Caco-2 (cell line): Measurements from ENCODE around the gene HIVEP3. TPM values are rescaled to one million over a fixed set of nuclear protein-coding genes. Genes with fewer than 3 reads are reported as not detected.

Experiments used
- BruUV-seq: library from RNA; stranded (reverse); fragments of 400-500 nt; replicated peaks from 2 replicates; lab custom pipeline; 2021; lab: Mats Ljungman, UMichigan
- CTCF ChIA-PET: fragments of 300-600 bp; sonication (Branson Sonifier 250); formaldehyde crosslinking; loops from one replicate; lab custom pipeline; 2022; ENCODE audit warnings: antibody characterized with exemption; lab: Charles Lee
- POLR2A ChIA-PET: fragments of 300-600 bp; sonication (Branson Sonifier 250); formaldehyde crosslinking; loops from one replicate; lab custom pipeline; 2022; ENCODE audit warnings: antibody characterized with exemption; lab: Charles Lee
- DNase-seq, 2 experiments: peaks; one replicate each; pipeline versions ENCODE4 v3.0.0 to v3.0.0-alpha.2; 2020 to 2022
- H3K27me3 ChIP-seq: replicated peaks from 2 replicates; pipeline ENCODE4 v1.6.0; 2011; ENCODE audit warnings: low read length; ENCODE audit not compliant: control insufficient read depth, insufficient read depth
- H3K36me3 ChIP-seq: 2 replicates; pipeline ENCODE4 v1.5.1; 2011; ENCODE audit warnings: low read length; ENCODE audit not compliant: control insufficient read depth, insufficient read depth
- H3K4me1 ChIP-seq: fragments of 250-450 bp; sonication (Bioruptor Pico); 2 replicates; pipeline ENCODE4 v1.5.1; 2020; ENCODE audit warnings: mild to moderate bottlenecking
- H3K4me3 ChIP-seq: 2 replicates; pipeline ENCODE4 v1.5.1; 2011; ENCODE audit warnings: low read depth, mild to moderate bottlenecking, control low read depth, low read length
- H3K9me3 ChIP-seq: fragments of 250-450 bp; sonication (Bioruptor Pico); 2 replicates; pipeline ENCODE4 v1.5.1; 2020; ENCODE audit warnings: mild to moderate bottlenecking, moderate library complexity
- H3K27ac Mint-ChIP-seq: one replicate; pipeline ENCODE4 v1.8.0; 2022; ENCODE audit warnings: mixed read lengths; ENCODE audit not compliant: unreplicated experiment
- H3K27me3 Mint-ChIP-seq: one replicate; pipeline ENCODE4 v1.8.0; 2022; ENCODE audit warnings: mixed read lengths; ENCODE audit not compliant: insufficient read depth, unreplicated experiment
- H3K36me3 Mint-ChIP-seq: one replicate; pipeline ENCODE4 v1.8.0; 2022; ENCODE audit warnings: mild to moderate bottlenecking, mixed read lengths; ENCODE audit not compliant: insufficient read depth, unreplicated experiment
- H3K4me1 Mint-ChIP-seq: one replicate; pipeline ENCODE4 v1.8.0; 2022; ENCODE audit warnings: low read depth, mixed read lengths; ENCODE audit not compliant: unreplicated experiment
- H3K4me3 Mint-ChIP-seq: one replicate; pipeline ENCODE4 v1.8.0; 2022; ENCODE audit warnings: mild to moderate bottlenecking, moderate library complexity, mixed read lengths; ENCODE audit not compliant: unreplicated experiment
- H3K9me3 Mint-ChIP-seq: one replicate; pipeline ENCODE4 v1.8.0; 2022; ENCODE audit warnings: mixed read lengths; ENCODE audit not compliant: unreplicated experiment
- intact Hi-C: fragments of 100-400 bp; cut with micrococcal nuclease; formaldehyde crosslinking; loops from one replicate; pipeline ENCODE4 v1.10.0; 2022; ENCODE audit not compliant: unreplicated experiment
- total RNA-seq: library from RNA; stranded (reverse); gene quantifications from 2 replicates; pipeline ENCODE4 v1.2.3, GENCODE V29; 2022
- TF ChIP-seq, protein P1 (sequence below), 2 experiments: fragments of 200-600 bp in 1 of 2; IDR thresholded peaks; 1 replicate in 1 of 2; 2 replicates in 1 of 2; pipeline versions ENCODE4 v1.5.1 to v1.8.0; 2011 to 2022; ENCODE audit warnings: antibody characterized with exemption in 1 of 2, control low read depth in 1 of 2, inconsistent platforms in 1 of 2, low read depth in 1 of 2, low read length in 1 of 2, mild to moderate bottlenecking in 1 of 2, moderate library complexity in 1 of 2; ENCODE audit not compliant: insufficient read depth in 1 of 2, severe bottlenecking in 1 of 2, unreplicated experiment in 1 of 2

Gene HIVEP3
- total RNA-seq, 1 experiment from 2014 or later = 0.25 TPM

DNA sequence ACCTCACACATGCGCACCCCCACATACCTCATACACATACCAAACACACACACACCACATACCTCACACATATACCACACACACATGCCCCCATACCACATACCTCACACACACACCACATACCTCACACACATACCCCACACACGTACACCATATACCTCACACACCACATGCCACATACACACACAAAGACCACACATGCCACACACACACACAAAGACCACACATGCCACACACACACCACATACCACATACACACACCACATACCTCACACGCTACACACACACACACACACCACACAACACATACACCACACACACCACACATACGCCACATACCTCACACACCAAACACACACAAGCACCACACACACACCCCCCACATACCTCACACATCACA is 30.0 kb downstream of the HIVEP3 start:
- intact Hi-C loops = no loop called here
- ChIA-PET POLR2A (no interaction called here), CTCF (no interaction called here)
- no TSS peak for BruUV-seq
- no peak overlapping the region for H3K4me3 Mint-ChIP-seq
- TF ChIP-seq, protein P1, sequence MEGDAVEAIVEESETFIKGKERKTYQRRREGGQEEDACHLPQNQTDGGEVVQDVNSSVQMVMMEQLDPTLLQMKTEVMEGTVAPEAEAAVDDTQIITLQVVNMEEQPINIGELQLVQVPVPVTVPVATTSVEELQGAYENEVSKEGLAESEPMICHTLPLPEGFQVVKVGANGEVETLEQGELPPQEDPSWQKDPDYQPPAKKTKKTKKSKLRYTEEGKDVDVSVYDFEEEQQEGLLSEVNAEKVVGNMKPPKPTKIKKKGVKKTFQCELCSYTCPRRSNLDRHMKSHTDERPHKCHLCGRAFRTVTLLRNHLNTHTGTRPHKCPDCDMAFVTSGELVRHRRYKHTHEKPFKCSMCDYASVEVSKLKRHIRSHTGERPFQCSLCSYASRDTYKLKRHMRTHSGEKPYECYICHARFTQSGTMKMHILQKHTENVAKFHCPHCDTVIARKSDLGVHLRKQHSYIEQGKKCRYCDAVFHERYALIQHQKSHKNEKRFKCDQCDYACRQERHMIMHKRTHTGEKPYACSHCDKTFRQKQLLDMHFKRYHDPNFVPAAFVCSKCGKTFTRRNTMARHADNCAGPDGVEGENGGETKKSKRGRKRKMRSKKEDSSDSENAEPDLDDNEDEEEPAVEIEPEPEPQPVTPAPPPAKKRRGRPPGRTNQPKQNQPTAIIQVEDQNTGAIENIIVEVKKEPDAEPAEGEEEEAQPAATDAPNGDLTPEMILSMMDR (IDR thresholded peaks at IDR 0.05; ENCODE audit: insufficient read depth in 1 of 2, low read depth in 1 of 2, low read length in 1 of 2, severe bottlenecking in 1 of 2, unreplicated experiment in 1 of 2) = no peak
- Histone ChIP-seq H3K4me3 (no peak overlapping the region), H3K27me3 (no peaks in the 10 kb centered on the region), H3K9me3 (no peaks in the 10 kb centered on the region), H3K36me3 (no peaks in the 10 kb centered on the region), H3K4me1 (no peaks in the 10 kb centered on the region)
- no peak for DNase-seq
- H3K4me1 Mint-ChIP-seq = no peaks in the 10 kb centered on the region
- no peaks in the 10 kb centered on the region for H3K9me3 Mint-ChIP-seq
- no peaks in the 10 kb centered on the region for H3K36me3 Mint-ChIP-seq
- H3K27ac Mint-ChIP-seq = no peak overlapping the region
- no peaks in the 10 kb centered on the region for H3K27me3 Mint-ChIP-seq

GRCh38 chr1:41887365-41887764 is 31.4 kb downstream of the HIVEP3 start:
- POLR2A ChIA-PET = no interaction called here
- Mint-ChIP-seq H3K4me1 (no peaks in the 10 kb centered on the region), H3K9me3 (no peaks in the 10 kb centered on the region), H3K4me3 (no peak overlapping the region), H3K27ac (no peak overlapping the region), H3K36me3 (no peaks in the 10 kb centered on the region), H3K27me3 (no peaks in the 10 kb centered on the region)
- H3K27me3 ChIP-seq = no peaks in the 10 kb centered on the region
- intact Hi-C loops = no loop called here
- no peaks in the 10 kb centered on the region for H3K36me3 ChIP-seq
- H3K9me3 ChIP-seq = no peaks in the 10 kb centered on the region
- no peak overlapping the region for H3K4me3 ChIP-seq
- H3K4me1 ChIP-seq = no peaks in the 10 kb centered on the region
- TF ChIP-seq, protein P1 (IDR thresholded peaks at IDR 0.05; ENCODE audit: insufficient read depth in 1 of 2, low read depth in 1 of 2, low read length in 1 of 2, severe bottlenecking in 1 of 2, unreplicated experiment in 1 of 2) = no peak
- DNase-seq = no peak
- BruUV-seq = no TSS peak
- CTCF ChIA-PET = no interaction called here

GRCh38 chr1:41884256-41885230 is 34.2 kb downstream of the HIVEP3 start:
- no peak overlapping the region for H3K27ac Mint-ChIP-seq
- H3K4me3 Mint-ChIP-seq = no peak overlapping the region
- H3K27me3 ChIP-seq = no peaks in the 10 kb centered on the region
- ChIA-PET POLR2A (interaction anchor here (0.8 kb wide), 1 partner anchor 97 kb away, joined by 3 read pairs; no protein-coding TSS in a partner anchor), CTCF (no interaction called here)
- no peaks in the 10 kb centered on the region for H3K9me3 ChIP-seq
- H3K4me1 Mint-ChIP-seq = no peaks in the 10 kb centered on the region
- TF ChIP-seq, protein P1 (IDR thresholded peaks at IDR 0.05; ENCODE audit: insufficient read depth in 1 of 2, low read depth in 1 of 2, low read length in 1 of 2, severe bottlenecking in 1 of 2, unreplicated experiment in 1 of 2) = no peak
- intact Hi-C loops = no loop called here
- BruUV-seq = no TSS peak
- DNase-seq = no peak
- no peaks in the 10 kb centered on the region for H3K36me3 Mint-ChIP-seq
- no peaks in the 10 kb centered on the region for H3K36me3 ChIP-seq
- H3K27me3 Mint-ChIP-seq = no peaks in the 10 kb centered on the region
- H3K4me1 ChIP-seq = 0 out of 2 replicates have a peak, but pooled peaks cover 3% of the 10 kb centered on the region
- H3K9me3 Mint-ChIP-seq = no peaks in the 10 kb centered on the region
- no peak overlapping the region for H3K4me3 ChIP-seq
